ENCODE measurements around the gene THPO. TPM values are rescaled to one million over a fixed set of nuclear protein-coding genes. Genes with fewer than 3 reads are reported as not detected.

THPO gene
- total RNA-seq, 4 donors from 2014 or later = 0.40 to 1.3 (median 0.64) TPM

DNA sequence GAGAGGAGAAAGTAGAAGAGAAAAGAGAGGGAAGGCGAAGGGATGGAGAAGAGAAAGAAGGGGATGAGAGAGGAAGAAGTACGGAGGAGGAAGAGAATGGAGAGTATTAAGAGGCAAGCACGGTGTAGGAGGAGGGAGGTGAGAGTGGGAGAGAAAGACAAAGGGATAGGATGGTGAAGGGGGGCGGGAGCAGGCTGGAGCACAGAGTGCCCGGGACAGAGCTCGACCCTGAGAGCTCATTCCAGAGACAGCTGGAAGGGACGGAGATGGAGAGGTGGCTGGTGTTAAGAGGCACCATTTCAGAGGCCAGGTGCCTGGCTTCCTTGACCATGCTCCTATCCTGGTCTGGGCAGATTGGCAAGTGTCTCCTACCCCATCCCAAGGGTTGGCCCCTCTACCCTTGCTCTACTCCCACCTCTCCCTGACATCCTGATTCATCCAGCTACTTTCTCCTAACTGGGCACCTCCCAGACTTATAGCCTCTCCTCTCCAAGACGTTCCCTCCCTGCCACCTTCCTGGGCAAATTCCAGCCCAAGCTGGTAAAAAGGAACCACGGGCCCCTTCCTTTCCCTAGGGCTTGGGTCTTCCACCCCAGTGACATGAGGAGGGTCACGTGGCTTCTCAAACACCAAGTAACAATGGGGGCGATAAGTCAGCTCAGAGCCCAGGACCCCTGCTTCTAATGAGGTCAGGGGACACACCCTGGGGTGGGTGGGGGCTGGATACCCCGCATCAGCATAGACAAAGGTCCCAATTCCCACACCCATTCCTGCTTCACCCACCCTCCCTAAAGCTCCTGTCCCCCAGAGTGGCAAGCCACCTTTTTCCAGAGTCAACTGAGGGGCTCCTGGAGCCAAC is 17.7 kb downstream of the THPO start:
- Histone ChIP-seq H3K27me3 (no peaks in the 10 kb centered on the region), H3K4me1 (peaks cover 21 to 42% (median 36%) of the 10 kb centered on the region in 4 donors), H3K36me3 (peaks cover 0 to 39% (median 25%) of the 10 kb centered on the region in 4 donors), H3K9me3 (no peaks in the 10 kb centered on the region), H3K27ac (replicated peaks in 1 of 4) (peak overlapping the region; percentile 96 to 99 (median 99)), H3K4me3 (peak overlapping the region; percentile 73 to 92 (median 86))
- TF ChIP-seq, protein P1, sequence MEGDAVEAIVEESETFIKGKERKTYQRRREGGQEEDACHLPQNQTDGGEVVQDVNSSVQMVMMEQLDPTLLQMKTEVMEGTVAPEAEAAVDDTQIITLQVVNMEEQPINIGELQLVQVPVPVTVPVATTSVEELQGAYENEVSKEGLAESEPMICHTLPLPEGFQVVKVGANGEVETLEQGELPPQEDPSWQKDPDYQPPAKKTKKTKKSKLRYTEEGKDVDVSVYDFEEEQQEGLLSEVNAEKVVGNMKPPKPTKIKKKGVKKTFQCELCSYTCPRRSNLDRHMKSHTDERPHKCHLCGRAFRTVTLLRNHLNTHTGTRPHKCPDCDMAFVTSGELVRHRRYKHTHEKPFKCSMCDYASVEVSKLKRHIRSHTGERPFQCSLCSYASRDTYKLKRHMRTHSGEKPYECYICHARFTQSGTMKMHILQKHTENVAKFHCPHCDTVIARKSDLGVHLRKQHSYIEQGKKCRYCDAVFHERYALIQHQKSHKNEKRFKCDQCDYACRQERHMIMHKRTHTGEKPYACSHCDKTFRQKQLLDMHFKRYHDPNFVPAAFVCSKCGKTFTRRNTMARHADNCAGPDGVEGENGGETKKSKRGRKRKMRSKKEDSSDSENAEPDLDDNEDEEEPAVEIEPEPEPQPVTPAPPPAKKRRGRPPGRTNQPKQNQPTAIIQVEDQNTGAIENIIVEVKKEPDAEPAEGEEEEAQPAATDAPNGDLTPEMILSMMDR (IDR thresholded peaks at IDR 0.05) = no peak
- TF ChIP-seq POLR2A (IDR thresholded peaks at IDR 0.05; ENCODE audit: low read depth) (no peak), EP300 (IDR thresholded peaks at IDR 0.05) (no peak), POLR2AphosphoS5 (IDR thresholded peaks at IDR 0.05) (no peak)
- 71% methylated on average over 12 of the region's 12 CpGs for WGBS
- no peak for DNase-seq (ENCODE audit: extremely low spot score)
- intact Hi-C loops (cut with DNase I) = no loop called here

GRCh38 chr3:184359610-184360009 is 18.4 kb downstream of the THPO start:
- peaks cover 21 to 41% (median 33%) of the 10 kb centered on the region in 4 donors for H3K4me1 ChIP-seq
- peaks cover 0 to 39% (median 19%) of the 10 kb centered on the region in 4 donors for H3K36me3 ChIP-seq
- intact Hi-C loops (cut with DNase I) = no loop called here
- H3K27ac ChIP-seq (replicated peaks in 1 of 4) = no peak overlapping the region
- WGBS = 76% methylated on average over 8 of the region's 9 CpGs
- no peak overlapping the region for H3K4me3 ChIP-seq
- TF ChIP-seq POLR2A (IDR thresholded peaks at IDR 0.05; ENCODE audit: low read depth) (no peak), POLR2AphosphoS5 (IDR thresholded peaks at IDR 0.05) (no peak)
- no peaks in the 10 kb centered on the region for H3K27me3 ChIP-seq
- DNase-seq (ENCODE audit: extremely low spot score) = no peak
- no peaks in the 10 kb centered on the region for H3K9me3 ChIP-seq

GRCh38 chr3:184358921-184359350 is 19.1 kb downstream of the THPO start:
- intact Hi-C loops (cut with DNase I) = no loop called here
- H3K4me3 ChIP-seq = no peak overlapping the region
- 73% methylated on average over 6 of the region's 14 CpGs for whole genome bisulfite sequencing
- no peaks in the 10 kb centered on the region for H3K9me3 ChIP-seq
- no peak for DNase-seq (ENCODE audit: extremely low spot score)
- TF ChIP-seq EP300 (IDR thresholded peaks at IDR 0.05) = no peak
- no peak for TF ChIP-seq POLR2AphosphoS5 (IDR thresholded peaks at IDR 0.05)
- no peak for TF ChIP-seq POLR2A (IDR thresholded peaks at IDR 0.05; ENCODE audit: low read depth)
- TF ChIP-seq, protein P1 (IDR thresholded peaks at IDR 0.05) = no peak
- peaks cover 0 to 40% (median 17%) of the 10 kb centered on the region in 4 donors for H3K36me3 ChIP-seq
- H3K4me1 ChIP-seq = peaks cover 16 to 41% (median 29%) of the 10 kb centered on the region in 4 donors
- H3K27me3 ChIP-seq = no peaks in the 10 kb centered on the region
- H3K27ac ChIP-seq (replicated peaks in 1 of 4) = no peak overlapping the region

- H3K4me1 ChIP-seq = peaks cover 10 to 36% (median 23%) of the 10 kb centered on the region in 4 donors
- H3K36me3 ChIP-seq = peaks cover 0 to 41% (median 17%) of the 10 kb centered on the region in 4 donors
- H3K4me3 ChIP-seq = no peak overlapping the region
- H3K27ac ChIP-seq (replicated peaks in 1 of 4) = no peak overlapping the region
- no peaks in the 10 kb centered on the region for H3K9me3 ChIP-seq
- H3K27me3 ChIP-seq = no peaks in the 10 kb centered on the region
- TF ChIP-seq POLR2A (IDR thresholded peaks at IDR 0.05; ENCODE audit: low read depth) (no peak), EP300 (IDR thresholded peaks at IDR 0.05) (no peak), POLR2AphosphoS5 (IDR thresholded peaks at IDR 0.05) (no peak)
- TF ChIP-seq, protein P1 (IDR thresholded peaks at IDR 0.05) = no peak
- intact Hi-C loops (cut with DNase I) = no loop called here
- 92% methylated on average over 6 of the region's 12 CpGs for WGBS
- no peak for DNase-seq (ENCODE audit: extremely low spot score)
These were observed 19.8 kb downstream of the THPO start for GRCh38 chr3:184358124-184358767.

Measured in esophagus muscularis mucosa (tissue), 4 donors.